HEK293 (cell line): Measurements from ENCODE around the gene PPM1F.

Experiments
- CTCF ChIA-PET: fragments of 350-600 bp; formaldehyde crosslinking; extraction: SDS; loops from one replicate; lab custom pipeline; 2021; ENCODE audit warnings: antibody characterized with exemption; lab: Yijun Ruan, JAX
- POLR2A ChIA-PET: fragments of 300-600 bp; formaldehyde crosslinking; extraction: SDS; loops from one replicate; lab custom pipeline; 2020; ENCODE audit warnings: antibody characterized with exemption, inconsistent platforms; lab: Yijun Ruan, JAX
- H3K27ac ChIP-seq: fragments of 200-500 bp; sonication (Bioruptor generic); 2 replicates; pipeline ENCODE4 v1.5.1; 2014; ENCODE audit warnings: low read depth, low read length, control low read depth, inconsistent platforms; ENCODE audit errors: extremely low read depth
- H3K36me3 ChIP-seq, 2 experiments: fragments of 200-500 bp in 1 of 2; sonication (Bioruptor generic) in 1 of 2; 1 replicate in 1 of 2; 2 replicates in 1 of 2; pipeline ENCODE4 v1.5.1; 2014 to 2017; ENCODE audit warnings: inconsistent platforms in 2 of 2, low read length in 2 of 2; ENCODE audit not compliant: control insufficient read depth in 2 of 2, insufficient read depth in 1 of 2
- H3K4me1 ChIP-seq: fragments of 200-500 bp; sonication (Bioruptor generic); 2 replicates; pipeline ENCODE4 v1.5.1; 2014; ENCODE audit warnings: mild to moderate bottlenecking, low read length, inconsistent platforms; ENCODE audit not compliant: control insufficient read depth, insufficient read depth
- H3K4me3 ChIP-seq: 2 replicates; pipeline ENCODE4 v1.5.1; 2011; ENCODE audit warnings: low read depth, mild to moderate bottlenecking, control low read depth, low read length, moderate library complexity
- H3K9me3 ChIP-seq: fragments of 200-500 bp; sonication (Bioruptor generic); 2 replicates; pipeline ENCODE4 v1.5.1; 2014; ENCODE audit warnings: low read depth, low read length, inconsistent platforms; ENCODE audit not compliant: control insufficient read depth, insufficient read depth
- GLIS1 ChIP-seq: fragments of 450-650 bp; formaldehyde crosslinking; IDR thresholded peaks from 2 replicates; pipeline ENCODE4 v1.5.1; 2016; ENCODE audit warnings: missing biosample characterization, missing genetic modification characterization
- TSHZ1 ChIP-seq: fragments of 450-650 bp; formaldehyde crosslinking; IDR thresholded peaks from 2 replicates; pipeline ENCODE4 v1.5.1; 2016; ENCODE audit warnings: missing biosample characterization, missing genetic modification characterization, borderline replicate concordance
- ZIC2 ChIP-seq: fragments of 450-650 bp; formaldehyde crosslinking; IDR thresholded peaks from 2 replicates; pipeline ENCODE4 v1.5.1; 2016; ENCODE audit warnings: missing biosample characterization, missing genetic modification characterization
- ZNF16 ChIP-seq: fragments of 450-650 bp; formaldehyde crosslinking; IDR thresholded peaks from 2 replicates; pipeline ENCODE4 v1.5.1; 2016; ENCODE audit warnings: low read depth, missing biosample characterization, missing genetic modification characterization
- ZNF19 ChIP-seq: fragments of 450-650 bp; formaldehyde crosslinking; IDR thresholded peaks from 2 replicates; pipeline ENCODE4; 2016; ENCODE audit warnings: missing biosample characterization, missing genetic modification characterization, low read depth
- ZNF214 ChIP-seq: fragments of 450-650 bp; formaldehyde crosslinking; IDR thresholded peaks from 2 replicates; pipeline ENCODE4 v1.5.1; 2017; ENCODE audit warnings: missing biosample characterization, mild to moderate bottlenecking, missing genetic modification characterization, borderline replicate concordance
- ZNF449 ChIP-seq: fragments of 450-650 bp; formaldehyde crosslinking; IDR thresholded peaks from 2 replicates; pipeline ENCODE4 v1.5.1; 2017; ENCODE audit warnings: missing biosample characterization, mild to moderate bottlenecking, missing genetic modification characterization, moderate library complexity
- ZNF544 ChIP-seq: fragments of 450-650 bp; formaldehyde crosslinking; IDR thresholded peaks from 2 replicates; pipeline ENCODE4 v1.5.0; 2017; ENCODE audit warnings: missing biosample characterization, missing genetic modification characterization
- ZNF561 ChIP-seq: fragments of 450-650 bp; IDR thresholded peaks from 2 replicates; pipeline ENCODE4 v1.5.1; 2018; ENCODE audit warnings: missing biosample characterization, missing genetic modification characterization, borderline replicate concordance
- ZNF596 ChIP-seq: fragments of 450-650 bp; IDR thresholded peaks from 2 replicates; pipeline ENCODE4 v1.5.0; 2018; ENCODE audit warnings: missing biosample characterization, mild to moderate bottlenecking, missing genetic modification characterization, moderate library complexity
- ZSCAN16 ChIP-seq: fragments of 450-650 bp; formaldehyde crosslinking; IDR thresholded peaks from 2 replicates; pipeline ENCODE4 v1.5.1; 2016; ENCODE audit warnings: missing biosample characterization, missing genetic modification characterization
- TF ChIP-seq, protein P1 (sequence below): fragments of 450-650 bp; formaldehyde crosslinking; IDR thresholded peaks from 2 replicates; pipeline ENCODE4 v1.5.1; 2016; ENCODE audit warnings: missing biosample characterization, missing genetic modification characterization

Gene PPM1F

DNA sequence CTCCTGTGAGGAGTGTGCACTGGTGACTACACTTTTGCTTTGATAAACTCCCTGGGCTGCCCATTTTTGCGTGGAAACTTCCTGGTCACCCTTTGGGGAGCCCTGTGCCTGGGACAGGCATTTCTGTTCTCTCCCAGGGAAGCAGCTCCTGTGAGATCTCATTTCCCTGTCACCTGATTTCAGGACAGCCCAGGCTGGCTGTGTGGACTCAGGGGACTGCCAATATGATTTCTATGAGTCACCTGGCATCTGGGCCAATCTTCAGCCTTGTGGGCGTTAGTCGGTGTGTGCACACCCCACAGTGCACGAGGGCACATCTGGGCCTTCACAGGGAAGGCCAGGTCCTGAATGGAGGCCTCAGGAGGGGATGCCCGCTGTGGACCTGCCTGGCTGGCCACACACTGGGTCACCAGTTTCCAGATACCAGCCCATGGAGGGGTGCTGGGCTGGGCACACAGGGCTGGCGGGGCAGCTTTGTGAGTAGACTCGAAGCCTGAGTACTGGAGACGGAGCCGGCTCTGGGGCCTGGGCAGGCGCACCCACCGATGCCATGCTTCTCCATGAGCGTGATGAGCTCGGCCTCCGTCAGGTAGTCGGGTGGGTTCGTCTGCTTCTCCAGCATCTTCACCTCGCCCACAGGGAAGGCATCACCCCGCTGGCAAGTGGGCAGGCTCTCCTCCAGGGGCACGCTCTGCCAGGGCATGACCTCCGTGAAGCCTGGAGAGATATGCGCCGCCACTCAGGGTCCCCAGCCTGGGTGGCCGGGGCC is 9.4 kb upstream of the PPM1F start (continued):
- TF ChIP-seq TSHZ1 (tag by site-specific recombination) (no peak), ZNF16 (tag by site-specific recombination) (no peak)

DNA sequence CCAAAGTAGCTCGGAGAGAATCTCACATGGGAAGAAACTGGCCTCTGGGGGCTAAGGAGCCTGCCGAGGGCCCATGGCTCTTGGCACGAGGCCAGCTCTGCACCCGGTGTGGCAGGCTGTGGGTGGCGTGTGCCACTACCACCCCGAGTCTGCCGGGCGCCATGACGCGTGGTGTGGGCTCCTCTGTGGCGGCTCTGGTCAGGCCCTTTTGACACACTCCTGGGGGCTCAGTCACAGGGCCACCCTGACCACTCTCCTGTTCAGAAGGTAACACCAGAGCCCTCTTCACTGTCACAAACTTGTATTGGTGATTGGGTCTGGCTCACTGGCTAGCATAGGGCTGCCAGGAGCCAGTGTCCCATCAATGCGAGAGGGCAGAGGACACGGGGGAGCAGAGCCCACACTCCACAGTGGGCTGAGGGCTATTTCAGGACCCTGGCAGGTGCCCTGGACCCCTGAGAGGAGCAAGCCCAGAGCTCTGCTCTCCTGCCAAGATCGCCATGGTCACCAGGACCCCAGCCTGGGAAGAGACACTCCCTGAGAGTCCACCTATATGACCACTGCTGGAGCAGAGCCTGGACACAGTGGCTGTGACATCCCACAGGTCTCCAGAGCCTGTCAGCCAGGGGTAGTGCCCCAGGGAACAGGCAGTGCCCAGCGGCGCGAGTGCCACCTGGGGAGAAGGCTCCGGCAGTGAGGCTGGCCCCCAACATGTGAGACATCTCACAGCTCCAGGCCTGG is 8.6 kb upstream of the PPM1F start:
- CTCF ChIA-PET, result interaction anchor here (0.6 to 9.3 kb wide), 6 partner anchors 9 to 80 kb away, joined by 4 to 47 read pairs (median 6); partner anchors contain the start of gene PPM1F
- Histone ChIP-seq H3K4me1 (no peaks in the 10 kb centered on the region), H3K4me3 (no peak overlapping the region), H3K36me3 (peaks cover 5 to 87% of the 10 kb centered on the region in 2 experiments; a peak in 2 of 3 replicates), H3K9me3 (no peaks in the 10 kb centered on the region), H3K27ac (no peak overlapping the region)
- TF ChIP-seq ZIC2 (tag by site-specific recombination) (peak; percentile 84), ZNF19 (tag by site-specific recombination) (no peak)
- TF ChIP-seq, protein P1, sequence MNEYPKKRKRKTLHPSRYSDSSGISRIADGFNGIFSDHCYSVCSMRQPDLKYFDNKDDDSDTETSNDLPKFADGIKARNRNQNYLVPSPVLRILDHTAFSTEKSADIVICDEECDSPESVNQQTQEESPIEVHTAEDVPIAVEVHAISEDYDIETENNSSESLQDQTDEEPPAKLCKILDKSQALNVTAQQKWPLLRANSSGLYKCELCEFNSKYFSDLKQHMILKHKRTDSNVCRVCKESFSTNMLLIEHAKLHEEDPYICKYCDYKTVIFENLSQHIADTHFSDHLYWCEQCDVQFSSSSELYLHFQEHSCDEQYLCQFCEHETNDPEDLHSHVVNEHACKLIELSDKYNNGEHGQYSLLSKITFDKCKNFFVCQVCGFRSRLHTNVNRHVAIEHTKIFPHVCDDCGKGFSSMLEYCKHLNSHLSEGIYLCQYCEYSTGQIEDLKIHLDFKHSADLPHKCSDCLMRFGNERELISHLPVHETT (tag by site-specific recombination), result no peak
- POLR2A ChIA-PET, result no interaction called here

GRCh38 chr22:21960200-21961126 is 7.8 kb upstream of the PPM1F start:
- CTCF ChIA-PET, result interaction anchor here (0.6 to 9.3 kb wide), 5 partner anchors 8 to 269 kb away, joined by 3 to 47 read pairs (median 5); partner anchors contain the start of gene PPM1F

GRCh38 chr22:21959274-21960074 is 6.8 kb upstream of the PPM1F start:
- Histone ChIP-seq H3K4me3 (no peak overlapping the region), H3K36me3 (peaks cover 0 to 68% of the 10 kb centered on the region in 2 experiments; a peak in 1 of 3 replicates), H3K9me3 (no peaks in the 10 kb centered on the region), H3K4me1 (no peaks in the 10 kb centered on the region), H3K27ac (no peak overlapping the region)
- ChIA-PET POLR2A (interaction anchor here (0.5 kb wide), 1 partner anchor 18 kb away, joined by 4 read pairs; no protein-coding TSS in a partner anchor), CTCF (interaction anchor here (0.6 to 1.0 kb wide), 2 partner anchors 13 to 268 kb away, joined by 3 to 6 read pairs; no protein-coding TSS in a partner anchor)
- TF ChIP-seq ZSCAN16 (tag by site-specific recombination), result no peak
- no peak for TF ChIP-seq GLIS1 (tag by site-specific recombination)
- TF ChIP-seq ZNF561 (tag by site-specific recombination), result no peak
- no peak for TF ChIP-seq ZNF449 (tag by site-specific recombination)
- TF ChIP-seq ZNF596 (tag by site-specific recombination), result no peak
- TF ChIP-seq ZNF214, result no peak

More at GRCh38 chr22:21960200-21961126, 7.8 kb upstream of the PPM1F start:
- POLR2A ChIA-PET, result interaction anchor here (0.5 kb wide), 1 partner anchor 192 kb away, joined by 5 read pairs; no protein-coding TSS in a partner anchor
- Histone ChIP-seq H3K4me3 (no peak overlapping the region), H3K27ac (no peak overlapping the region), H3K9me3 (no peaks in the 10 kb centered on the region), H3K4me1 (no peaks in the 10 kb centered on the region), H3K36me3 (peaks cover 0 to 78% of the 10 kb centered on the region in 2 experiments; a peak in 2 of 3 replicates)
- TF ChIP-seq ZNF544, result no peak
